Activated CD4-positive, alpha-beta T cell treated with anti-CD3 and anti-CD28 coated beads, Interleukin-2, amount 10 ng/mL, durations not matched to agents 24 days and 14 days (primary cell): ENCODE data around the gene PDZD11. TPM values are rescaled to one million over a fixed set of nuclear protein-coding genes. Genes with fewer than 3 reads are reported as not detected.
"Not testable (repeated sequence)": the region's sequence is repeated elsewhere in the genome, so short reads cannot be mapped to it uniquely, and the experiment has no call there.

Experiments used
- DNase-seq: peaks from one replicate; pipeline ENCODE4 v3.0.0; 2022
- H3K27ac Mint-ChIP-seq: one replicate; pipeline ENCODE4 v1.8.0; 2022; ENCODE audit warnings: mild to moderate bottlenecking, mixed read lengths
- H3K27me3 Mint-ChIP-seq: one replicate; pipeline ENCODE4 v1.8.0; 2022; ENCODE audit warnings: mixed read lengths
- H3K36me3 Mint-ChIP-seq: one replicate; pipeline ENCODE4 v1.8.0; 2022; ENCODE audit warnings: low read depth, mild to moderate bottlenecking, mixed read lengths
- H3K4me1 Mint-ChIP-seq: one replicate; pipeline ENCODE4 v1.8.0; 2021; ENCODE audit warnings: mixed read lengths
- H3K4me3 Mint-ChIP-seq: one replicate; pipeline ENCODE4 v1.8.0; 2022; ENCODE audit warnings: mild to moderate bottlenecking, moderate library complexity, mixed read lengths
- H3K9me3 Mint-ChIP-seq: one replicate; pipeline ENCODE4 v1.8.0; 2021; ENCODE audit warnings: mixed read lengths
- intact Hi-C: fragments of 100-400 bp; cut with micrococcal nuclease; formaldehyde crosslinking; loops from one replicate; pipeline ENCODE4 v1.15.1; 2023
- total RNA-seq: library from RNA; stranded (reverse); gene quantifications from 2 replicates; pipeline ENCODE4 v1.2.3, GENCODE V29; 2022

The PDZD11 gene
- total RNA-seq, 1 donor from 2014 or later = 30.0 TPM

DNA sequence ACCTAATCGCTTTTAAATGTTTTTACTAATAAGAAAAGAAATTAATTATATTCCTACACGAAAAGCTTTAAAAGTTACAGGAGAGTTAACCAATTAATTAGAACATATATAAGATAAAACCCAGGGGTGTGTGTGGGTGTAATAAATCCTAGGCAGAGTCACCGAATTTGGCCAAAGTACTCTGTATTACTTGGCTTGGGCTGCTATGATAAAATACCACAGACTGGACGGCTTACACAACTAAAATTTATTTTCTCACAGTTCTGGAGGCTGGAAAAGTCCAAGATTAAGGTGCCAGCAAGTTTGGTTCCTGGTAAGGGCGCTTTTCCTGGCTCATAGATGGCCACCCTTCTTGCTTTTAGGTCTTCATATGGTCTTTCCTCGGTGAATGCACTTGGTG, 44.8 kb downstream of the PDZD11 start:
- H3K4me3 Mint-ChIP-seq = no peak overlapping the region
- no peaks in the 10 kb centered on the region for H3K27me3 Mint-ChIP-seq
- H3K36me3 Mint-ChIP-seq = no peaks in the 10 kb centered on the region
- DNase-seq = no peak
- H3K4me1 Mint-ChIP-seq = no peaks in the 10 kb centered on the region
- H3K9me3 Mint-ChIP-seq = no peaks in the 10 kb centered on the region
- intact Hi-C loops = no loop called here
- no peak overlapping the region for H3K27ac Mint-ChIP-seq

DNA sequence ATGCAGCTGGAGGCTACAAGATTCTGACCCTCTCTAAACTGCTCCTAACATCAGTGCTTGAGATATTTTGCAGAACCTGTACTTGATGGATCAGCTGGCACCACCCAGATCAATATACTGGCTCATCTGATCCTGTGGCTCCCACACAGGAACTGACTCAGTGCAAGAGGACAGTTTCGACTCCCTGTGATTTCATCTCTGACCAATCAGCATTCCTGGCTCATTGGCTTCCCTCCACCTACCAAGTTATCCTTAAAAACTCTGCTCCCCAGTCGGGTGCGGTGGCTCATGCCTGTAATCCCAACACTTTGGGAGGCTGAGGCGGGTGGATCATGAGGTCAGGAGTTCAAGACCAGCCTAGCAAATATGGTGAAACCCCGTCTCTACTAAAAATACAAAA, 46.1 kb downstream of the PDZD11 start:
- H3K4me1 Mint-ChIP-seq, H3K27ac Mint-ChIP-seq, intact Hi-C loops, DNase-seq, H3K36me3 Mint-ChIP-seq, H3K27me3 Mint-ChIP-seq, H3K4me3 Mint-ChIP-seq, H3K9me3 Mint-ChIP-seq: not testable (repeated sequence)

DNA sequence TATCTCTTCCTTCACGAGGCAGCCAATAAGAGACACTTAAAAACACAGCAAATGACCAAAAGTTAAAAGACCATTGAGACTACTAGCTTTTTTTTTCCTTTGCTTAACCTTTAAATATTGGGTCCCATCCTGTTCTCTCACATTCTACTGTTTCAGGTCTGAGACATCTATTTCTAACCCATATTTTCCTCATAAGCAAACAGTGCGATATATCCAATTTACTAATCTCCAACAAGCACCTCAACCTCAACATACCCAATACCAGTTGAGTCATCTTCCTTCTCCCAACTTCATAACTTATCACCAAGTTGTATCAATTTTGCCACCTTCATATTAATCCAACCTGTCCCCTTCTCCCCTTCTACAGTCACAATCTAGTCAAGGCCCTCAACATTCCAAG, 48.2 kb downstream of the PDZD11 start:
- DNase-seq = no peak
- H3K4me3 Mint-ChIP-seq = no peak overlapping the region
- intact Hi-C loops = no loop called here
- no peaks in the 10 kb centered on the region for H3K4me1 Mint-ChIP-seq
- H3K9me3 Mint-ChIP-seq = no peaks in the 10 kb centered on the region
- H3K27me3 Mint-ChIP-seq = no peaks in the 10 kb centered on the region
- H3K36me3 Mint-ChIP-seq = no peaks in the 10 kb centered on the region
- H3K27ac Mint-ChIP-seq = no peak overlapping the region

- Mint-ChIP-seq H3K36me3 (no peaks in the 10 kb centered on the region), H3K4me1 (no peaks in the 10 kb centered on the region), H3K9me3 (no peaks in the 10 kb centered on the region)
Measured at GRCh38 chrX:70240751-70241150, 49.0 kb downstream of the PDZD11 start.

More at GRCh38 chrX:70240751-70241150, 49.0 kb downstream of the PDZD11 start:
- intact Hi-C loops = no loop called here
- Mint-ChIP-seq H3K4me3 (no peak overlapping the region), H3K27ac (no peak overlapping the region), H3K27me3 (no peaks in the 10 kb centered on the region)
- DNase-seq = no peak

Other genes with a start within 250 kb of the PDZD11 start
- gene AWAT2, start 240.0 kb downstream of the PDZD11 start, total RNA-seq = not detected in 2 replicates
- gene OTUD6A, start 227.5 kb downstream of the PDZD11 start, total RNA-seq = not detected in 2 replicates
- gene IGBP1, start 156.5 kb downstream of the PDZD11 start, total RNA-seq = 29.8 and 30.5 TPM in 2 replicates
- gene DGAT2L6, start 112.4 kb downstream of the PDZD11 start, total RNA-seq = not detected in 2 replicates
- not detected in 2 replicates for gene AWAT1, start 55.3 kb downstream of the PDZD11 start, total RNA-seq
- 0.21 and 0.24 TPM in 2 replicates for gene P2RY4, start 29.7 kb downstream of the PDZD11 start, total RNA-seq
- gene ARR3, start 21.6 kb downstream of the PDZD11 start, total RNA-seq = not detected in 2 replicates
- not detected in 2 replicates for gene RAB41, start 7.8 kb downstream of the PDZD11 start, total RNA-seq
- gene KIF4A, start 177 bp upstream of the PDZD11 start, total RNA-seq = 19.4 and 19.8 TPM in 2 replicates
- 0.12 and 0.19 TPM in 2 replicates for gene GDPD2, start 133.4 kb upstream of the PDZD11 start, total RNA-seq
- gene DLG3, start 154.9 kb upstream of the PDZD11 start, total RNA-seq = 31.9 and 41.1 TPM in 2 replicates